D721Med (cell line): ENCODE data around the gene FAM120A.

Experiments
- DNase-seq: peaks from one replicate; pipeline ENCODE4 v3.0.0; 2011; ENCODE audit warnings: low spot score; ENCODE audit not compliant: insufficient read length
- FAIRE-seq: peaks from 2 replicates; lab custom pipeline; 2011; peaks lifted over from hg19 to GRCh38; lab: Jason Lieb, UNC
- CTCF ChIP-seq: IDR thresholded peaks from 2 replicates; pipeline ENCODE4 v1.5.1; 2012; ENCODE audit warnings: mild to moderate bottlenecking, control low read depth; ENCODE audit not compliant: insufficient read depth; ENCODE audit errors: missing control alignments

FAM120A gene

GRCh38 chr9:93419023-93419422 is 32.5 kb upstream of the FAM120A start:
- TF ChIP-seq CTCF = no peak
- FAIRE-seq (no peak), DNase-seq (no peak)

GRCh38 chr9:93422977-93423616 is 28.4 kb upstream of the FAM120A start:
- FAIRE-seq (no peak), DNase-seq (no peak)
- TF ChIP-seq CTCF = no peak

- DNase-seq = no peak
- no peak for FAIRE-seq
- TF ChIP-seq CTCF = peak; percentile 18
Observed at GRCh38 chr9:93427655-93428379, 23.7 kb upstream of the FAM120A start.

- no peak for FAIRE-seq
- TF ChIP-seq CTCF = no peak
- no peak for DNase-seq
Observed at GRCh38 chr9:93431539-93432105, 19.9 kb upstream of the FAM120A start.

GRCh38 chr9:93432964-93433363 is 18.5 kb upstream of the FAM120A start:
- FAIRE-seq (no peak), DNase-seq (no peak)
- no peak for TF ChIP-seq CTCF

GRCh38 chr9:93434056-93434455 is 17.4 kb upstream of the FAM120A start:
- FAIRE-seq = no peak
- no peak for DNase-seq
- TF ChIP-seq CTCF = no peak

- no peak for FAIRE-seq
- DNase-seq = no peak
- TF ChIP-seq CTCF = no peak
Observed at GRCh38 chr9:93435386-93435785, 16.1 kb upstream of the FAM120A start.
